Measurements from ENCODE around the gene CDKAL1.

DNA sequence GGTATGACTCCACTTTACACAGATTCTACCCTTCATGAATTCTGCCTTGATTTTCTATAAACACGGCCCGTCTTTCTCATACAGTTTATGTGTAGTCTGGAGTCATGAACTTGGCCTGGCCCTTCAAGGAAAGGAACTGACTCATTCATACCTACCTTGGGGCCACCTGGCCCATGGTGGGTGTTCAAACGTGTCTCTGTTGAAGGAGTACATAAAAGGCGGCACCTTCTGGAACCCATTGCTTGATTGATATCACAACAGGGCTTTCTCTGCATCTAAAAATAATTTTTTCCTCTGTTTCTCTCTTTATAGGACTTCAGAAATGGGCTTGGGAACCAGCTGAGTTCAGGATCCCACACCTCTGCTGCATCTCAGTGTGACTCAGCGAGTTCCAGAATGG lies 696.3 kb downstream of the CDKAL1 start:
- TF ChIP-seq EZH2phosphoT487 (IDR thresholded peaks at IDR 0.05) (no peak), EZH2 (IDR thresholded peaks at IDR 0.05) (no peak)
- TF ChIP-seq, protein P1, sequence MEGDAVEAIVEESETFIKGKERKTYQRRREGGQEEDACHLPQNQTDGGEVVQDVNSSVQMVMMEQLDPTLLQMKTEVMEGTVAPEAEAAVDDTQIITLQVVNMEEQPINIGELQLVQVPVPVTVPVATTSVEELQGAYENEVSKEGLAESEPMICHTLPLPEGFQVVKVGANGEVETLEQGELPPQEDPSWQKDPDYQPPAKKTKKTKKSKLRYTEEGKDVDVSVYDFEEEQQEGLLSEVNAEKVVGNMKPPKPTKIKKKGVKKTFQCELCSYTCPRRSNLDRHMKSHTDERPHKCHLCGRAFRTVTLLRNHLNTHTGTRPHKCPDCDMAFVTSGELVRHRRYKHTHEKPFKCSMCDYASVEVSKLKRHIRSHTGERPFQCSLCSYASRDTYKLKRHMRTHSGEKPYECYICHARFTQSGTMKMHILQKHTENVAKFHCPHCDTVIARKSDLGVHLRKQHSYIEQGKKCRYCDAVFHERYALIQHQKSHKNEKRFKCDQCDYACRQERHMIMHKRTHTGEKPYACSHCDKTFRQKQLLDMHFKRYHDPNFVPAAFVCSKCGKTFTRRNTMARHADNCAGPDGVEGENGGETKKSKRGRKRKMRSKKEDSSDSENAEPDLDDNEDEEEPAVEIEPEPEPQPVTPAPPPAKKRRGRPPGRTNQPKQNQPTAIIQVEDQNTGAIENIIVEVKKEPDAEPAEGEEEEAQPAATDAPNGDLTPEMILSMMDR (IDR thresholded peaks at IDR 0.05) = no peak

Data from neural progenitor cell (in vitro differentiated cells).